Gastroesophageal sphincter (tissue), 4 donors: ENCODE results near the gene GALK2. TPM values are rescaled to one million over a fixed set of nuclear protein-coding genes. Genes with fewer than 3 reads are reported as not detected.
"Not testable (repeated sequence)": the region's sequence is repeated elsewhere in the genome, so short reads cannot be mapped to it uniquely, and the experiment has no call there.

ENCODE experiments used
- ATAC-seq: fragments of 150-250 bp; one replicate; pipeline ENCODE4 v1.9.1; 2016; ENCODE audit warnings: mild to moderate bottlenecking, moderate library complexity
- H3K27ac ChIP-seq, 4 donors: fragments of 200-600 bp; sonication (generic) in 3 of 4; 1 replicate in 3 of 4; 2 replicates in 1 of 4; pipeline ENCODE4 v1.5.1; 2016 to 2019
- H3K27me3 ChIP-seq: fragments of 200-600 bp; sonication (generic); one replicate; pipeline ENCODE4 v1.5.1; 2019
- H3K36me3 ChIP-seq, 2 donors: fragments of 200-600 bp; sonication (generic); one replicate each; pipeline ENCODE4 v1.5.1; 2019; ENCODE audit warnings: control low read depth in 1 of 2
- H3K4me1 ChIP-seq, 3 donors: fragments of 200-600 bp; sonication (generic); 1 replicate in 2 of 3; 2 replicates in 1 of 3; pipeline ENCODE4 v1.5.1; 2016 to 2019; ENCODE audit warnings: control low read depth in 2 of 3
- H3K4me3 ChIP-seq, 2 donors: fragments of 200-600 bp; sonication (generic); one replicate each; pipeline ENCODE4 v1.5.1; 2019; ENCODE audit warnings: mild to moderate bottlenecking in 1 of 2, moderate library complexity in 1 of 2
- H3K9me3 ChIP-seq, 3 donors: fragments of 200-600 bp; sonication (generic); one replicate each; pipeline ENCODE4 v1.5.1; 2017 to 2019; ENCODE audit warnings: control low read depth in 2 of 3
- EP300 ChIP-seq: sonication (generic); formaldehyde crosslinking; IDR thresholded peaks from one replicate; pipeline ENCODE4 v1.6.1; 2017; ENCODE audit warnings: antibody characterized with exemption, mild to moderate bottlenecking
- POLR2A ChIP-seq, 2 donors: fragments of 450-650 bp; IDR thresholded peaks; one replicate each; pipeline ENCODE4 v1.6.1; 2017; ENCODE audit warnings: antibody characterized with exemption in 2 of 2, mild to moderate bottlenecking in 2 of 2, moderate library complexity in 1 of 2
- POLR2AphosphoS5 ChIP-seq: sonication (generic); formaldehyde crosslinking; IDR thresholded peaks from one replicate; pipeline ENCODE4 v1.6.1; 2017; ENCODE audit warnings: antibody characterized with exemption
- WGBS, 2 donors: methylation state at CpG; one replicate each; pipeline ENCODE4 v1.1.5; 2018; ENCODE audit warnings: low coverage in 1 of 2; 5-methylcytosine and 5-hydroxymethylcytosine counted together
- total RNA-seq, 4 donors: library from RNA; depleted of rRNA; stranded (reverse); fragments of >200 nt; gene quantifications; one replicate each; pipeline ENCODE4 v1.1.0, GENCODE V29; 2016
- TF ChIP-seq, protein P1 (sequence below), 4 experiments: fragments of 200-600 bp in 2 of 4; fragments of 450-650 bp in 2 of 4; sonication (generic) in 1 of 4; IDR thresholded peaks; one replicate each; pipeline ENCODE4 v1.5.1; 2017 to 2019; ENCODE audit warnings: antibody characterized with exemption in 4 of 4, mild to moderate bottlenecking in 2 of 4, moderate library complexity in 2 of 4

Gene GALK2
- total RNA-seq, 4 donors from 2014 or later: 30.0 to 54.8 (median 43.8) TPM

GRCh38 chr15:49343546-49343945, 173.5 kb downstream of the GALK2 start:
- no peak for TF ChIP-seq EP300
- no peak for TF ChIP-seq POLR2A (IDR thresholded peaks at IDR 0.05)
- TF ChIP-seq POLR2AphosphoS5: no peak
- TF ChIP-seq, protein P1, sequence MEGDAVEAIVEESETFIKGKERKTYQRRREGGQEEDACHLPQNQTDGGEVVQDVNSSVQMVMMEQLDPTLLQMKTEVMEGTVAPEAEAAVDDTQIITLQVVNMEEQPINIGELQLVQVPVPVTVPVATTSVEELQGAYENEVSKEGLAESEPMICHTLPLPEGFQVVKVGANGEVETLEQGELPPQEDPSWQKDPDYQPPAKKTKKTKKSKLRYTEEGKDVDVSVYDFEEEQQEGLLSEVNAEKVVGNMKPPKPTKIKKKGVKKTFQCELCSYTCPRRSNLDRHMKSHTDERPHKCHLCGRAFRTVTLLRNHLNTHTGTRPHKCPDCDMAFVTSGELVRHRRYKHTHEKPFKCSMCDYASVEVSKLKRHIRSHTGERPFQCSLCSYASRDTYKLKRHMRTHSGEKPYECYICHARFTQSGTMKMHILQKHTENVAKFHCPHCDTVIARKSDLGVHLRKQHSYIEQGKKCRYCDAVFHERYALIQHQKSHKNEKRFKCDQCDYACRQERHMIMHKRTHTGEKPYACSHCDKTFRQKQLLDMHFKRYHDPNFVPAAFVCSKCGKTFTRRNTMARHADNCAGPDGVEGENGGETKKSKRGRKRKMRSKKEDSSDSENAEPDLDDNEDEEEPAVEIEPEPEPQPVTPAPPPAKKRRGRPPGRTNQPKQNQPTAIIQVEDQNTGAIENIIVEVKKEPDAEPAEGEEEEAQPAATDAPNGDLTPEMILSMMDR (IDR thresholded peaks at IDR 0.05): no peak
- Histone ChIP-seq H3K36me3 (peaks cover 0 to 10% of the 10 kb centered on the region in 2 donors), H3K4me3 (no peak overlapping the region), H3K9me3 (no peaks in the 10 kb centered on the region), H3K27ac (no peak overlapping the region), H3K27me3 (no peaks in the 10 kb centered on the region), H3K4me1 (no peaks in the 10 kb centered on the region)
- no peak for ATAC-seq

DNA sequence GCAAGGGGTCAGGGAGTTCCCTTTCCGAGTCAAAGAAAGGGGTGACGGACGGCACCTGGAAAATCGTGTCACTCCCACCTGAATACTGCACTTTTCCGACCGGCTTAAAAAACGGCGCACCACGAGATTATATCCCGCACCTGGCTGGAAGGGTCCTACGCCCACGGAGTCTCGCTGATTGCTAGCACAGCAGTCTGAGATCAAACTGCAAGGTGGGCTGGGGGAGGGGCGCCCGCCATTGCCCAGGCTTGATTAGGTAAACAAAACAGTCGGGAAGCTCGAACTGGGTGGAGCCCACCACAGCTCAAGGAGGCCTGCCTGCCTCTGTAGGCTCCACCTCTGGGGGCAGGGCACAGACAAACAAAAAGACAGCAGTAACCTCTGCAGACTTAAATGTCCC, 184.4 kb downstream of the GALK2 start:
- ATAC-seq, H3K9me3 ChIP-seq, H3K27ac ChIP-seq, H3K27me3 ChIP-seq, H3K36me3 ChIP-seq, H3K4me3 ChIP-seq, H3K4me1 ChIP-seq: not testable (repeated sequence)
- 90 to 100% methylated on average over 1 to 11 of the region's 17 CpGs for WGBS, 2 donors

- Histone ChIP-seq H3K27me3 (no peaks in the 10 kb centered on the region), H3K27ac (no peak overlapping the region), H3K4me1 (no peaks in the 10 kb centered on the region), H3K4me3 (no peak overlapping the region), H3K36me3 (no peaks in the 10 kb centered on the region), H3K9me3 (no peaks in the 10 kb centered on the region)
- ATAC-seq: no peak
- TF ChIP-seq POLR2A (IDR thresholded peaks at IDR 0.05): no peak
- no peak for TF ChIP-seq EP300
- TF ChIP-seq, protein P1 (IDR thresholded peaks at IDR 0.05): no peak
- no peak for TF ChIP-seq POLR2AphosphoS5
- WGBS, 2 donors: 57 to 81% methylated on average over 1 to 3 of the region's 3 CpGs
These were observed 191.3 kb downstream of the GALK2 start for GRCh38 chr15:49361370-49361769.

- no peak overlapping the region for H3K4me3 ChIP-seq
- no peaks in the 10 kb centered on the region for H3K36me3 ChIP-seq
- no peaks in the 10 kb centered on the region for H3K4me1 ChIP-seq
- no peaks in the 10 kb centered on the region for H3K9me3 ChIP-seq
- no peak overlapping the region for H3K27ac ChIP-seq
- ATAC-seq: no peak
- TF ChIP-seq, protein P1 (IDR thresholded peaks at IDR 0.05): no peak
- TF ChIP-seq POLR2AphosphoS5: no peak
- no peak for TF ChIP-seq EP300
- TF ChIP-seq POLR2A (IDR thresholded peaks at IDR 0.05): no peak
- H3K27me3 ChIP-seq: no peaks in the 10 kb centered on the region
- WGBS, 2 donors: 91 to 100% methylated on average over 6 to 8 of the region's 22 CpGs
These were observed 196.4 kb downstream of the GALK2 start for GRCh38 chr15:49366496-49366895.

GRCh38 chr15:49370782-49371181, 200.7 kb downstream of the GALK2 start:
- Histone ChIP-seq H3K36me3 (no peaks in the 10 kb centered on the region), H3K4me1 (no peaks in the 10 kb centered on the region), H3K9me3 (no peaks in the 10 kb centered on the region), H3K4me3 (no peak overlapping the region), H3K27me3 (no peaks in the 10 kb centered on the region), H3K27ac (no peak overlapping the region)
- TF ChIP-seq EP300: no peak
- TF ChIP-seq, protein P1 (IDR thresholded peaks at IDR 0.05): peak in 1 of 4 experiments; percentile 25
- no peak for ATAC-seq
- WGBS, 2 donors: 92% methylated on average over 1 of the region's 1 CpG; no CpG with 5 or more reads in 1 of the 2 donors

- no peaks in the 10 kb centered on the region for H3K4me1 ChIP-seq
- H3K36me3 ChIP-seq: no peaks in the 10 kb centered on the region
- H3K9me3 ChIP-seq: no peaks in the 10 kb centered on the region
- H3K27ac ChIP-seq: no peak overlapping the region
- no peak overlapping the region for H3K4me3 ChIP-seq
- 67 to 82% methylated on average over 1 of the region's 1 CpG for WGBS, 2 donors
- no peak for ATAC-seq
- H3K27me3 ChIP-seq: no peaks in the 10 kb centered on the region
- no peak for TF ChIP-seq POLR2AphosphoS5
- no peak for TF ChIP-seq EP300
- no peak for TF ChIP-seq POLR2A (IDR thresholded peaks at IDR 0.05)
- TF ChIP-seq, protein P1 (IDR thresholded peaks at IDR 0.05): no peak
These were observed 202.3 kb downstream of the GALK2 start for GRCh38 chr15:49372366-49372765.
